NCI-H524 (cell line): ENCODE measurements around the gene GABRR3.

Source experiments
- DNase-seq, 2 experiments: peaks; one replicate each; lab custom pipeline; 2025; lab: John Stamatoyannopoulos, UW

GABRR3 gene

GRCh38 chr3:97954228-97954827, 80.8 kb downstream of the GABRR3 start:
- no peak for DNase-seq

DNA sequence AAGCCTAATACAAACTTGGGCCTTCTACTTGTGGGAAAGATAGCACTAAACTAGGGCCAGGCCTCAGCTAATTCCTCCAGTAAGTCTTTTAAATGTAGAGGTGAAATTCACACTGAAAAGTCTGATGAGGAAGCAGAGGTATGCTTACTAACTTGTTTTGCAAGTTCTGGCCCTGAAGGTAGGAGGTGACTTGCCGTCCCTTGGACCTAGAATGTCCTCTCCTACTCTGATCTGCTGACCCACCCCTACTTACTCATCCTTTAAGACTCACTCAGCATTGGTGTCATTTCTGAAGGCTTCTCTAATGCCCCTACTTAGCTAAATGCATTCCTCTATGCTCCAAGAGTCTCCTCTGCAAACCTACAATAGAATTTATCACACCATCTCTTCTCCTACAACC, 82.2 kb downstream of the GABRR3 start:
- DNase-seq, result no peak

DNA sequence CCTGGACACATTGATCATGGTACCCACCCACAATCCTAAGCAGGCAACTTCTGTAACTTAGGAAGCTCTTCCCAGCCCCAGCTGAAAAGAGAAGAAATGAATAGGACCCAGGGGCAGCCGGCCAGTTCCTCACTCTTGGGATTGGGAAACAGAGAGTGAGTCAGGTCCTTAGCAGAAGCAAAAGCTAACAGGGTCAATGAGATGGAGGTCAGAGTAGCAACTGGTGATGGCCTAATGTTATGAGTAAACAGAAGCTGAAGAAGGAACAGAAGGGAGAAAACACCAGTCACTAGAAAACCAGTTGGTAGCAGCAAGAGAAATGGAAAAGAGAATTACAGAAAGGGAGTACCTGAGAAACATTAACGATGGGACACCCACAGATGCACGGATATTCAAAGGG, 82.8 kb downstream of the GABRR3 start:
- DNase-seq, result no peak

GRCh38 chr3:97950360-97950759, 84.8 kb downstream of the GABRR3 start:
- DNase-seq, result peak in 1 of 2 experiments; percentile 60

DNA sequence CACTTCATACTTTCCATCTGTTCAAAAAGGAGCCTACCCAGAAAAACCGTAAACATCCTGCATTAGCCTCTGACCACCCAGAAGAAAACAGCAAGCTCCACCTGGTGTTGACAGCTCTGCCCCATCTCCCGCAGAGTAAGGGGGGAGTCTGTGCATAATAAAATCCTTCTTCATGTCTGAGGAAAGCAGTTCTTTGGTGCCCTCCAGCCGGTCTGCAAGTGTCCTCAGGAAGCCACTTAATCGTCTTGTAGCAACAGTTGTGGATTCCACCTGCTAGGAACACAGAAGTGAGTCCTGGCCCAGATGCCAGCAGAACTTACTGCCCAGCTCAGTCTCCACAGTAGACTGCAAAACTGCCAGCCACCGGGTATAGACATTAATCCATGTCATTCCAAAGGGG, 85.4 kb downstream of the GABRR3 start:
- DNase-seq, result peak; percentile 99 to 100

DNA sequence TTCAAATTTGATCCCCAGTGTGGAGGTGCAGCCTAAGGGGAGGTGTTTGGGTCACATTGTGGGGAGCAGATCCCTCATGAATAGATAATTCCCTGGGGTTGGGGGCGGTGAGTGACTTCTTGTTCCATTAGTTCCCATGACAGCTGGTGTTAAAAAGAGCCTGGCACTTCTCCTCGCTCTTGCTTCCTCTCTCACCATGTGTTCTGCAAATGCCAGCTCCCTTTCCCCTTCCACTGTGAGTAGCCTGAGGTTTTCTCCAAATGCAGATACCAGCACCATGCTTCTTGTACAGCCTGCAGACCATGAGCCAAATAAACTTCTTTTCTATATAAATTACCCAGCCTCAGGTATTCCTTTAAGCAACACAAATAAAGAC, 86.0 kb downstream of the GABRR3 start:
- DNase-seq, result peak; percentile 86 to 93

GRCh38 chr3:97948351-97949109, 86.6 kb downstream of the GABRR3 start:
- peak in 1 of 2 experiments; percentile 49 for DNase-seq

DNA sequence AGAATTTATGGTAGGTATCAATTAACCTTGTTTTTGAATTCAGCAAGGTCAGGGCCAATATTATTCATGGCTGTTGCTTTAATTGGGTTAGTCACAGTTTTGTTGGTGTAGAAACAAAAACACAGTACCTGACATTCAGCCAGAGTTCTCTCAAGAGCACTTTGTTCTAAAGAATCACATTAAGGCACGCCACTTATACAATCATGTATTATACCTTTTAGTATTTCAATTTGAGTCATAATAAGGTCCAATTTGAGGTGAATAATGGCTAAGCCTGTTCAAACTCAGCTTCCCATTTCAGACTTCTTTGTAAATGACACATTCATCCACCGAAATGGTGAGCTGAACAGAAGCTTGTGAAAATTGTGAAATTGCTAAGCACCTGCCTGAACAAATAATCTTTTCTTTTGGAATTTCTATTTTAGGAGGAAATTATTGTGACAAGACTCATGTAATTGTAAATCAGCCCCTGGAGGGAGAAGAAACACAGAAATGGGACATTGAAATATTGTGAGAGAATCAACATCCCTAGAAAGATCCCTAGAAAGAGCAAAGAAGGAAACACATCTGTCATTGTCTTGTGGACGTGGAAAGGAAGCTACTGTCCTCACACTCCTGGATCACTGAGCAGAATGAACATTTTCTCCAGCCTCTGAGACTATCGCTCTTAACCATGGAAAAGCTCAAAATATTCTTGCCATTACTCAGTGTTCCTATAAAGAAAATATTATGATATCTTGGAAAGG, 92.1 kb downstream of the GABRR3 start:
- DNase-seq, result no peak

DNA sequence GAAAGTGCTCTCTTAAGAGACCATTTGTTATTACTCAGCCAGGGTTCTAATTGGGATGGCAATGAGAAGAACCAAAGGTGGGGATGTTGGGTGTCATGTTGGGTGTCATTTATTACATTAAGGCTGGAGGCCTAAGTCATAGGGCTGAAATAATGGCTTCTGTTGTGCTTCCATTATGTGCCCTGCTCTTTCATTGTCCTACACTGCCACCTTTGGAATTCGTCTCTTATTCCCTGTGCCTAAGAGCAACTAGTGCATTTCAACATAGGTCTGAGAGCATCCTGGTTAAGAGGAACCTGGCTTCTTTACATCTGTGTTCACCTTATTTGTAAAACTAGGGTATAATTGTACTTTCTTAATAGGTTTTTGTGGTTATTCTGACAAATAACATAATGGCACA, 95.1 kb downstream of the GABRR3 start:
- DNase-seq, result peak; percentile 51 to 73

DNA sequence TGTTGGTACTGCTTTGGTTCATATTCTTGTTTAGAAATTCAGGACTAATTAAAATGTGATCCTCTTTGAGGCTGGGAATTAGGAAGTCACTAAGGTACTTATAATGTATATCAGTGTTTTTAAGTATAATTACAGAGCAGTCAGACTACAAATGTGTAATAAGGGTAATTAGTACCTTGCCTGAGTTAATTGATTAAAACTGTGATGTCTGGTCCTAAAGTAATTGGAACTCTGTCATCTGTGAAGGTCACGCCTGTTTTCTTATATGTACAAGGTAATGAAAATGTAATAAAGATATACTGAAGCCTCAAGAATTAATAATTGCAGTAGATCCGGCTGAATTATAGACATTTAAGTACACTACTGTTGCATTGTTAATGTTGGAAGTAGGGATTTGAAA, 95.7 kb downstream of the GABRR3 start:
- DNase-seq, result no peak

GRCh38 chr3:97938444-97938843, 96.7 kb downstream of the GABRR3 start:
- DNase-seq, result no peak

- no peak for DNase-seq
Observed at GRCh38 chr3:97937205-97937604, 97.9 kb downstream of the GABRR3 start.

DNA sequence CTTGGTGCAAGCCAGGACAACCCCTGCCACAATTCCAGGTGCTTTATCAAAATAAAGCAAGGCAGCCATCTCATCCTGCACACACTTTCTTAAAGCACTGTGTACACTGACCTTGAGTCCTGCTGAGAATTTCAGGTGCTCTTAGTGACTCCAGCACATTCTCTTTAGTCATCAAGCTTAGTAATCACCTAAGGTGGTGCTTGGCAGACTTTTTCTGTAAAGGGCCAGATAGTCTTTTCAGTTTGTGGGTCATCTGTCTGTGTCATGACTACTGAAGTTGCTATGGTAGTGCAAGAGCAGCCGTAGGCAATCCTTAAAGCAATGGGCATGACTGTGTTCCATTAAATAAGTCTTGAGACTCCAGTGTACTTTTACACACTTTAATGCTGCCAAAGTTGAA, 99.3 kb downstream of the GABRR3 start:
- no peak for DNase-seq
